Panc1 (cell line): ENCODE data around the gene PHF2. TPM values are rescaled to one million over a fixed set of nuclear protein-coding genes. Genes with fewer than 3 reads are reported as not detected.
A peak's percentile ranks its signal among the peaks of the same experiment; 100 is the strongest.

Source experiments
- ATAC-seq: fragments of 200-7000 bp; cut with Tn5 transposase; 2 replicates; pipeline ENCODE4 v1.9.1; 2020; ENCODE audit warnings: mild to moderate bottlenecking, moderate library complexity
- BruUV-seq: library from RNA; stranded (reverse); fragments of 400-500 nt; replicated peaks from 2 replicates; lab custom pipeline; 2021; lab: Mats Ljungman, UMichigan
- CTCF ChIA-PET: fragments of 300-600 bp; sonication (Branson Sonifier 250); formaldehyde crosslinking; loops from one replicate; lab custom pipeline; 2022; ENCODE audit warnings: antibody characterized with exemption; lab: Charles Lee
- POLR2A ChIA-PET: fragments of 300-600 bp; sonication (Branson Sonifier 250); formaldehyde crosslinking; loops from one replicate; lab custom pipeline; 2022; ENCODE audit warnings: antibody characterized with exemption; lab: Charles Lee
- DNase-seq: peaks from one replicate; pipeline ENCODE4 v3.0.0-alpha.2; 2010; ENCODE audit warnings: low read depth, low spot score
- H3K27ac ChIP-seq: 2 replicates; pipeline ENCODE4 v1.5.1; 2011; ENCODE audit warnings: mild to moderate bottlenecking, low read length, inconsistent platforms
- H3K27me3 ChIP-seq: fragments of 200-500 bp; sonication (Bioruptor generic); 2 replicates; pipeline ENCODE4 v1.6.0; 2014; ENCODE audit warnings: low read length, inconsistent platforms; ENCODE audit not compliant: control insufficient read depth, insufficient read depth
- H3K36me3 ChIP-seq: fragments of 200-500 bp; sonication (Bioruptor generic); 2 replicates; pipeline ENCODE4 v1.5.1; 2014; ENCODE audit warnings: inconsistent platforms, mild to moderate bottlenecking, low read length, moderate library complexity; ENCODE audit not compliant: control insufficient read depth, insufficient read depth
- H3K4me1 ChIP-seq: 2 replicates; pipeline ENCODE4 v1.5.1; 2011; ENCODE audit warnings: inconsistent platforms, mild to moderate bottlenecking, low read length, moderate library complexity; ENCODE audit not compliant: control insufficient read depth, insufficient read depth
- H3K4me3 ChIP-seq, 2 experiments: 2 replicates each; pipeline ENCODE4 v1.5.1; 2011 to 2012; ENCODE audit warnings: low read depth in 2 of 2, low read length in 2 of 2, mild to moderate bottlenecking in 2 of 2, inconsistent platforms in 1 of 2, moderate library complexity in 1 of 2
- H3K9me3 ChIP-seq: fragments of 200-500 bp; sonication (Bioruptor generic); 2 replicates; pipeline ENCODE4 v1.5.1; 2014; ENCODE audit warnings: low read depth, mild to moderate bottlenecking, inconsistent platforms, low read length, moderate library complexity; ENCODE audit not compliant: control insufficient read depth, insufficient read depth
- POLR2AphosphoS5 ChIP-seq: IDR thresholded peaks from 2 replicates; pipeline ENCODE4 v1.6.1; 2012; ENCODE audit warnings: mild to moderate bottlenecking, low read depth, low read length, moderate library complexity
- SIN3A ChIP-seq: IDR thresholded peaks from 2 replicates; pipeline ENCODE4 v1.6.1; 2012; ENCODE audit warnings: low read depth, mild to moderate bottlenecking, low read length, moderate library complexity, borderline replicate concordance; ENCODE audit not compliant: insufficient read depth
- TCF7L2 ChIP-seq: IDR thresholded peaks from 2 replicates; pipeline ENCODE4 v1.6.1; 2011; ENCODE audit warnings: mild to moderate bottlenecking, low read depth, low read length, inconsistent platforms
- in situ Hi-C: cut with HindIII; loops from 2 replicates; pipeline ENCODE4 v1.10.0; 2016; ENCODE audit warnings: low sequenced_read_pairs, low pct_unique_long_range_greater_than_20kb
- intact Hi-C: fragments of 100-400 bp; cut with micrococcal nuclease; formaldehyde crosslinking; loops from one replicate; pipeline ENCODE4 v1.10.0; 2022; ENCODE audit not compliant: unreplicated experiment
- total RNA-seq: library from RNA; stranded (reverse); gene quantifications from one replicate; pipeline ENCODE4 v1.2.1, GENCODE V29; 2021; ENCODE audit not compliant: unreplicated experiment
- TF ChIP-seq, protein P1 (sequence below): fragments of 450-650 bp; IDR thresholded peaks from 2 replicates; pipeline ENCODE4 v1.5.1; 2017; ENCODE audit warnings: mild to moderate bottlenecking
- TF ChIP-seq, protein P2 (sequence below), 2 experiments: IDR thresholded peaks; 2 replicates each; pipeline ENCODE4 v1.6.1; 2011 to 2012; ENCODE audit warnings: low read depth in 2 of 2, control low read depth in 1 of 2, low read length in 1 of 2, mild to moderate bottlenecking in 1 of 2, moderate library complexity in 1 of 2; ENCODE audit not compliant: insufficient read depth in 1 of 2

Gene PHF2
- total RNA-seq, 1 experiment from 2014 or later: 16.6 TPM

DNA sequence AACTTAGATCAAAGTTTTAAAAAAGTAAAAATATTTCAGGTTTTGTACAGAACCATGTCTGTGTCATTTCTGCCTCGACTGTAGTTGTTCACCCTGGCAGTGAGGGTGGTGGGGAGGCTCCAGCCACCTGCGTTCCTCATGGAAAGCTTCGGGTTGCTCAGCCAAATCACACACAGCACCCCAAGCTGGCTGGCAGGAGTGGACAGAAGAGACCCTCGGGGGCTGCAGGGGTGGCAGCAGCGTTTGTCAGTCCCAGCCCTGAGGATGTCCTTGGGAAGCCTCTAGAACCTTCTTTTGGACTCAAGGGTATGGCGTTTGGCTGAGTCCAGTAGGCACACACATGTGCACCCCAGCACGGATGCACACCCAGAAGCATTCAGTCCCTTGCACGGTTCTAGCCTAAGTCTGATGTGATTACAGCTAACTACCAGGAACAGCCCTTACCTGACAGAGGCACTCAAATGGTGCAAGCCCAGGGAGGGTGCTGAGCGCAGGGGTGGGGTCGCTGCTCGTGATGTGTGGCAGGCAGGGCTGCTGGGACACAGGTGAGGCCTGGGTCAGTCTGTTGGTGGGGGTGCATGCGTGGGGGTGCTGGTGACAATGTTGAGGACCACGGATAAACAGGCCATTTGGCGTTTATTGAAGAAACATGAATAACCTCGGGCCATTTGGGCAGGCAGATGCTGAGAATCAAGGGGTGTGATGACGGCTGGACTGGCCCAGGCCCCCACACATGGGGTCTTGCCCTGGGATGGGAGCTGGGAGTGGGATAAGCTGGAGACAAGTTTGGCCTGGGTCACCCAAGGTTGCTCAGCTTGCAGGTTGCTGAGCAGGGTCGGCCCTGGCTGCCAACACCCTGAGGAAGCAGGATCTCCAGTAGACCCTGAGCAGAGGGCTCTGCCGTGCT is 103.4 kb downstream of the PHF2 start:
- BruUV-seq: no TSS peak
- in situ Hi-C loops: no loop called here
- CTCF ChIA-PET: interaction anchor here (0.7 kb wide), 1 partner anchor 322 kb away, joined by 3 read pairs; no protein-coding TSS in a partner anchor
- no peaks in the 10 kb centered on the region for H3K4me1 ChIP-seq
- intact Hi-C loops: loop anchor here (10.0 kb wide), 1 partner anchor 535 kb away; no protein-coding TSS in a partner anchor
- DNase-seq: no peak
- no peaks in the 10 kb centered on the region for H3K27me3 ChIP-seq
- POLR2A ChIA-PET: no interaction called here
- H3K9me3 ChIP-seq: no peaks in the 10 kb centered on the region
- TF ChIP-seq TCF7L2 (no peak), SIN3A (no peak), POLR2AphosphoS5 (no peak)
- TF ChIP-seq, protein P1, sequence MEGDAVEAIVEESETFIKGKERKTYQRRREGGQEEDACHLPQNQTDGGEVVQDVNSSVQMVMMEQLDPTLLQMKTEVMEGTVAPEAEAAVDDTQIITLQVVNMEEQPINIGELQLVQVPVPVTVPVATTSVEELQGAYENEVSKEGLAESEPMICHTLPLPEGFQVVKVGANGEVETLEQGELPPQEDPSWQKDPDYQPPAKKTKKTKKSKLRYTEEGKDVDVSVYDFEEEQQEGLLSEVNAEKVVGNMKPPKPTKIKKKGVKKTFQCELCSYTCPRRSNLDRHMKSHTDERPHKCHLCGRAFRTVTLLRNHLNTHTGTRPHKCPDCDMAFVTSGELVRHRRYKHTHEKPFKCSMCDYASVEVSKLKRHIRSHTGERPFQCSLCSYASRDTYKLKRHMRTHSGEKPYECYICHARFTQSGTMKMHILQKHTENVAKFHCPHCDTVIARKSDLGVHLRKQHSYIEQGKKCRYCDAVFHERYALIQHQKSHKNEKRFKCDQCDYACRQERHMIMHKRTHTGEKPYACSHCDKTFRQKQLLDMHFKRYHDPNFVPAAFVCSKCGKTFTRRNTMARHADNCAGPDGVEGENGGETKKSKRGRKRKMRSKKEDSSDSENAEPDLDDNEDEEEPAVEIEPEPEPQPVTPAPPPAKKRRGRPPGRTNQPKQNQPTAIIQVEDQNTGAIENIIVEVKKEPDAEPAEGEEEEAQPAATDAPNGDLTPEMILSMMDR: no peak
- TF ChIP-seq, protein P2, sequence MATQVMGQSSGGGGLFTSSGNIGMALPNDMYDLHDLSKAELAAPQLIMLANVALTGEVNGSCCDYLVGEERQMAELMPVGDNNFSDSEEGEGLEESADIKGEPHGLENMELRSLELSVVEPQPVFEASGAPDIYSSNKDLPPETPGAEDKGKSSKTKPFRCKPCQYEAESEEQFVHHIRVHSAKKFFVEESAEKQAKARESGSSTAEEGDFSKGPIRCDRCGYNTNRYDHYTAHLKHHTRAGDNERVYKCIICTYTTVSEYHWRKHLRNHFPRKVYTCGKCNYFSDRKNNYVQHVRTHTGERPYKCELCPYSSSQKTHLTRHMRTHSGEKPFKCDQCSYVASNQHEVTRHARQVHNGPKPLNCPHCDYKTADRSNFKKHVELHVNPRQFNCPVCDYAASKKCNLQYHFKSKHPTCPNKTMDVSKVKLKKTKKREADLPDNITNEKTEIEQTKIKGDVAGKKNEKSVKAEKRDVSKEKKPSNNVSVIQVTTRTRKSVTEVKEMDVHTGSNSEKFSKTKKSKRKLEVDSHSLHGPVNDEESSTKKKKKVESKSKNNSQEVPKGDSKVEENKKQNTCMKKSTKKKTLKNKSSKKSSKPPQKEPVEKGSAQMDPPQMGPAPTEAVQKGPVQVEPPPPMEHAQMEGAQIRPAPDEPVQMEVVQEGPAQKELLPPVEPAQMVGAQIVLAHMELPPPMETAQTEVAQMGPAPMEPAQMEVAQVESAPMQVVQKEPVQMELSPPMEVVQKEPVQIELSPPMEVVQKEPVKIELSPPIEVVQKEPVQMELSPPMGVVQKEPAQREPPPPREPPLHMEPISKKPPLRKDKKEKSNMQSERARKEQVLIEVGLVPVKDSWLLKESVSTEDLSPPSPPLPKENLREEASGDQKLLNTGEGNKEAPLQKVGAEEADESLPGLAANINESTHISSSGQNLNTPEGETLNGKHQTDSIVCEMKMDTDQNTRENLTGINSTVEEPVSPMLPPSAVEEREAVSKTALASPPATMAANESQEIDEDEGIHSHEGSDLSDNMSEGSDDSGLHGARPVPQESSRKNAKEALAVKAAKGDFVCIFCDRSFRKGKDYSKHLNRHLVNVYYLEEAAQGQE (IDR thresholded peaks at IDR 0.05; ENCODE audit: insufficient read depth in 1 of 2, low read depth in 2 of 2, low read length in 1 of 2): no peak
- H3K36me3 ChIP-seq: no peaks in the 10 kb centered on the region
- no peak overlapping the region for H3K4me3 ChIP-seq
- no peak for ATAC-seq
- H3K27ac ChIP-seq: no peak overlapping the region

DNA sequence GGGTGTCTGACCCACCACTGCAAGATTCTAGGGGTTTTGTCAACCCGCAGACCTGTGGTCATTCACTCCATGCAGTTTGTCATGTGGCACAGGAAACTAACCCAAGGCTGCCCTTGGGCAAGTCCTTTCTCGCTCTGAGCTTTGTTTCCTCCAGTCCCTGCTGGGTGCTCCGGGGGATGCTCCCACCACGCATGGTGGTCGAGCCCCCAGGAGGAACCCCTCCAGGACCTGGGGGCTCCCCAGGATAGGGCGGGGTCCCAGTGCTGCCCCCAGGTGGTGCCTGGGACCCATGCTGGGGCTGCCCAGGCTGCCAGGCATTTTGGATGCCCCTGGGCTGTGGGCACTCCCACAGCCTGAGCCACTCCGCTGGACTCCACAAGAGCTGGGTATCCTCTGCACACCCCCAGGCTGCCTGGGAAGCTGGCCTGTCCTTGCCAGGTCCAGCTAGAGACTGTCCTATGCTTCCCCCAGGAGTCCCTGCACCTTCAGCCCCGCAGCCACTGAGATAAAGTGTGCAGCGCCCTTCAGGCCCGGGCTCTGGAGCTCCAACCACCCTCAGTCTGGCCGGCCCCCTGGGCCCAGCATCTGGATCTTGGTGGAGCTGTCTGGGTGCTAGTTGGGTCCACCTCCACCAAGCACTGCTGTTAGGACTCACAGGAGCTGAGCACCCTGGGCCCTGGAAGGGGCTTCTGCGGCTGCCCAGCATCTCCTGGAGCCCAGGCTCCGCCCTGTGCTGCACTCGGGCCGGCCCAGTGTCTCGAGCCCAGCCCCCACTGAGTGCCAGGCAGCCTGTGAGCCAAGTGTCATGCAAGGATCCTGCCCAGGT is 104.3 kb downstream of the PHF2 start:
- ChIA-PET POLR2A (no interaction called here), CTCF (interaction anchor here (0.7 kb wide), 2 partner anchors 61 to 321 kb away, joined by 3 read pairs; no protein-coding TSS in a partner anchor)
- DNase-seq (no peak), ATAC-seq (no peak)
- Histone ChIP-seq H3K4me1 (no peaks in the 10 kb centered on the region), H3K27ac (no peak overlapping the region), H3K36me3 (no peaks in the 10 kb centered on the region), H3K9me3 (no peaks in the 10 kb centered on the region), H3K27me3 (no peaks in the 10 kb centered on the region), H3K4me3 (no peak overlapping the region)
- no TSS peak for BruUV-seq
- TF ChIP-seq, protein P1: peak; percentile 54; the same call in 1 of the 2 replicates
- no peak for TF ChIP-seq SIN3A
- intact Hi-C loops: loop anchor here (10.0 kb wide), 1 partner anchor 534 kb away; no protein-coding TSS in a partner anchor
- in situ Hi-C loops: no loop called here
